ENCODE results near the gene GSTK1.

GRCh38 chr7:143316492-143316891 lies 53.3 kb downstream of the GSTK1 start:
- no peak for TF ChIP-seq SIN3A (IDR thresholded peaks at IDR 0.05; ENCODE audit: low read depth, low read length)
- TF ChIP-seq HDAC6 (IDR thresholded peaks at IDR 0.05; ENCODE audit: unreplicated experiment) = no peak
- no peak for TF ChIP-seq CHD1 (IDR thresholded peaks at IDR 0.05; ENCODE audit: low read depth, low read length)
- no peak for TF ChIP-seq CREB1 (IDR thresholded peaks at IDR 0.05; ENCODE audit: low read depth)
- TF ChIP-seq, protein P1, sequence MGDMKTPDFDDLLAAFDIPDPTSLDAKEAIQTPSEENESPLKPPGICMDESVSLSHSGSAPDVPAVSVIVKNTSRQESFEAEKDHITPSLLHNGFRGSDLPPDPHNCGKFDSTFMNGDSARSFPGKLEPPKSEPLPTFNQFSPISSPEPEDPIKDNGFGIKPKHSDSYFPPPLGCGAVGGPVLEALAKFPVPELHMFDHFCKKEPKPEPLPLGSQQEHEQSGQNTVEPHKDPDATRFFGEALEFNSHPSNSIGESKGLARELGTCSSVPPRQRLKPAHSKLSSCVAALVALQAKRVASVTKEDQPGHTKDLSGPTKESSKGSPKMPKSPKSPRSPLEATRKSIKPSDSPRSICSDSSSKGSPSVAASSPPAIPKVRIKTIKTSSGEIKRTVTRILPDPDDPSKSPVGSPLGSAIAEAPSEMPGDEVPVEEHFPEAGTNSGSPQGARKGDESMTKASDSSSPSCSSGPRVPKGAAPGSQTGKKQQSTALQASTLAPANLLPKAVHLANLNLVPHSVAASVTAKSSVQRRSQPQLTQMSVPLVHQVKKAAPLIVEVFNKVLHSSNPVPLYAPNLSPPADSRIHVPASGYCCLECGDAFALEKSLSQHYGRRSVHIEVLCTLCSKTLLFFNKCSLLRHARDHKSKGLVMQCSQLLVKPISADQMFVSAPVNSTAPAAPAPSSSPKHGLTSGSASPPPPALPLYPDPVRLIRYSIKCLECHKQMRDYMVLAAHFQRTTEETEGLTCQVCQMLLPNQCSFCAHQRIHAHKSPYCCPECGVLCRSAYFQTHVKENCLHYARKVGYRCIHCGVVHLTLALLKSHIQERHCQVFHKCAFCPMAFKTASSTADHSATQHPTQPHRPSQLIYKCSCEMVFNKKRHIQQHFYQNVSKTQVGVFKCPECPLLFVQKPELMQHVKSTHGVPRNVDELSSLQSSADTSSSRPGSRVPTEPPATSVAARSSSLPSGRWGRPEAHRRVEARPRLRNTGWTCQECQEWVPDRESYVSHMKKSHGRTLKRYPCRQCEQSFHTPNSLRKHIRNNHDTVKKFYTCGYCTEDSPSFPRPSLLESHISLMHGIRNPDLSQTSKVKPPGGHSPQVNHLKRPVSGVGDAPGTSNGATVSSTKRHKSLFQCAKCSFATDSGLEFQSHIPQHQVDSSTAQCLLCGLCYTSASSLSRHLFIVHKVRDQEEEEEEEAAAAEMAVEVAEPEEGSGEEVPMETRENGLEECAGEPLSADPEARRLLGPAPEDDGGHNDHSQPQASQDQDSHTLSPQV (IDR thresholded peaks at IDR 0.05) = no peak
- no peak for TF ChIP-seq ZNF24 (IDR thresholded peaks at IDR 0.05)
- TF ChIP-seq POLR2A (IDR thresholded peaks at IDR 0.05; ENCODE audit: low read depth, low read length) = no peak
- TF ChIP-seq, protein P2, sequence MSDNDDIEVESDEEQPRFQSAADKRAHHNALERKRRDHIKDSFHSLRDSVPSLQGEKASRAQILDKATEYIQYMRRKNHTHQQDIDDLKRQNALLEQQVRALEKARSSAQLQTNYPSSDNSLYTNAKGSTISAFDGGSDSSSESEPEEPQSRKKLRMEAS (IDR thresholded peaks at IDR 0.05; ENCODE audit: low read depth, low read length) = no peak
- TF ChIP-seq EP300 (IDR thresholded peaks at IDR 0.05; ENCODE audit: borderline replicate concordance in 1 of 2, control insufficient read depth in 1 of 2, low read depth in 2 of 2, low read length in 2 of 2) = no peak
- TF ChIP-seq NR2C1 (IDR thresholded peaks at IDR 0.05) = no peak
- no peak for TF ChIP-seq POLR2AphosphoS5 (IDR thresholded peaks at IDR 0.05; ENCODE audit: low read length)
- TF ChIP-seq, protein P3, sequence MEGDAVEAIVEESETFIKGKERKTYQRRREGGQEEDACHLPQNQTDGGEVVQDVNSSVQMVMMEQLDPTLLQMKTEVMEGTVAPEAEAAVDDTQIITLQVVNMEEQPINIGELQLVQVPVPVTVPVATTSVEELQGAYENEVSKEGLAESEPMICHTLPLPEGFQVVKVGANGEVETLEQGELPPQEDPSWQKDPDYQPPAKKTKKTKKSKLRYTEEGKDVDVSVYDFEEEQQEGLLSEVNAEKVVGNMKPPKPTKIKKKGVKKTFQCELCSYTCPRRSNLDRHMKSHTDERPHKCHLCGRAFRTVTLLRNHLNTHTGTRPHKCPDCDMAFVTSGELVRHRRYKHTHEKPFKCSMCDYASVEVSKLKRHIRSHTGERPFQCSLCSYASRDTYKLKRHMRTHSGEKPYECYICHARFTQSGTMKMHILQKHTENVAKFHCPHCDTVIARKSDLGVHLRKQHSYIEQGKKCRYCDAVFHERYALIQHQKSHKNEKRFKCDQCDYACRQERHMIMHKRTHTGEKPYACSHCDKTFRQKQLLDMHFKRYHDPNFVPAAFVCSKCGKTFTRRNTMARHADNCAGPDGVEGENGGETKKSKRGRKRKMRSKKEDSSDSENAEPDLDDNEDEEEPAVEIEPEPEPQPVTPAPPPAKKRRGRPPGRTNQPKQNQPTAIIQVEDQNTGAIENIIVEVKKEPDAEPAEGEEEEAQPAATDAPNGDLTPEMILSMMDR (IDR thresholded peaks at IDR 0.05 in 2 of 3, conservative IDR thresholded peaks at IDR 0.05 in 1 of 3; ENCODE audit: control insufficient read depth in 2 of 3, extremely low read depth in 1 of 3, insufficient read depth in 1 of 3, low read depth in 3 of 3, low read length in 3 of 3) = no peak
